OCI-LY3 (cell line): ENCODE measurements around the gene FBXW4.

Source experiments
- EZH2phosphoT487 ChIP-seq: fragments of 200-600 bp; shearing (Covaris generic); IDR thresholded peaks from 2 replicates; pipeline ENCODE4 v1.6.1; 2018; ENCODE audit warnings: antibody characterized with exemption, mixed run types, low read depth
- TF ChIP-seq, protein P1 (sequence below): fragments of 200-600, 300-600 bp; sonication (generic); IDR thresholded peaks from 2 replicates; pipeline ENCODE4 v1.5.1; 2014; ENCODE audit warnings: antibody characterized with exemption, low read length, low read depth

DNA sequence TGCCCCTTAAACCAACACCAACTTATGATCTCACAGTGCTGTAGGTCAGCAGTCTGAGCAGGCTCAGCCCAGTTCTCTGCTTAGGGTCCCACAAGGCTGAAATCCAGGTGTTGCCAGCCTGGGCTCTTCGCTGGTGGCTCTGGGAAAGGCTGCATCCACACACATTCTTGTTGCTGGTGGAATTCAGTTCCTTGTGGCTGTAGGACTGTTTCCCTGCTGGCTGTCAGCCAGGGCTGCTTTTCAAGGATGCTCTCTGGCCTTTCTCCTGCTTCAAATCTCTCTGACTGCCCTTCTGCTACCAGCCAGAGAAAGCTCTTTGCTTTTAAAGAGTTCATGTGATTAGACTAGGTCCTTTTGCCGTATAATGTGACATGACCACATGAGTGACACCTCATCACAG, 122.2 kb downstream of the FBXW4 start:
- TF ChIP-seq, protein P1, sequence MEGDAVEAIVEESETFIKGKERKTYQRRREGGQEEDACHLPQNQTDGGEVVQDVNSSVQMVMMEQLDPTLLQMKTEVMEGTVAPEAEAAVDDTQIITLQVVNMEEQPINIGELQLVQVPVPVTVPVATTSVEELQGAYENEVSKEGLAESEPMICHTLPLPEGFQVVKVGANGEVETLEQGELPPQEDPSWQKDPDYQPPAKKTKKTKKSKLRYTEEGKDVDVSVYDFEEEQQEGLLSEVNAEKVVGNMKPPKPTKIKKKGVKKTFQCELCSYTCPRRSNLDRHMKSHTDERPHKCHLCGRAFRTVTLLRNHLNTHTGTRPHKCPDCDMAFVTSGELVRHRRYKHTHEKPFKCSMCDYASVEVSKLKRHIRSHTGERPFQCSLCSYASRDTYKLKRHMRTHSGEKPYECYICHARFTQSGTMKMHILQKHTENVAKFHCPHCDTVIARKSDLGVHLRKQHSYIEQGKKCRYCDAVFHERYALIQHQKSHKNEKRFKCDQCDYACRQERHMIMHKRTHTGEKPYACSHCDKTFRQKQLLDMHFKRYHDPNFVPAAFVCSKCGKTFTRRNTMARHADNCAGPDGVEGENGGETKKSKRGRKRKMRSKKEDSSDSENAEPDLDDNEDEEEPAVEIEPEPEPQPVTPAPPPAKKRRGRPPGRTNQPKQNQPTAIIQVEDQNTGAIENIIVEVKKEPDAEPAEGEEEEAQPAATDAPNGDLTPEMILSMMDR = no peak
- TF ChIP-seq EZH2phosphoT487 = no peak
